CD4-positive, CD25-positive, alpha-beta regulatory T cell (primary cell): Measurements from ENCODE around the gene TRPV5. TPM values are rescaled to one million over a fixed set of nuclear protein-coding genes. Genes with fewer than 3 reads are reported as not detected.

Experiments
- ATAC-seq, 2 donors: fragments of 150-1000 bp; cut with Tn5 transposase; one replicate each; pipeline ENCODE4 v1.10.0; 2021; ENCODE audit warnings: low read depth in 2 of 2, moderate number of reproducible peaks in 2 of 2, moderate library complexity in 1 of 2
- DNase-seq, 3 donors: peaks; one replicate each; pipeline versions ENCODE4 v3.0.0 to v3.0.0-alpha.2; 2012 to 2022; ENCODE audit warnings: mixed read lengths in 1 of 3
- H3K27ac ChIP-seq: one replicate; pipeline ENCODE4 v1.7.0; 2013; ENCODE audit warnings: mild to moderate bottlenecking, low read length; ENCODE audit not compliant: insufficient read depth, poor library complexity, severe bottlenecking
- H3K27me3 ChIP-seq: one replicate; pipeline ENCODE4 v1.7.0; 2013; ENCODE audit warnings: low read length; ENCODE audit not compliant: control insufficient read depth, insufficient read depth
- H3K36me3 ChIP-seq: one replicate; pipeline ENCODE4 v1.7.0; 2013; ENCODE audit warnings: mild to moderate bottlenecking, low read length, moderate library complexity; ENCODE audit not compliant: control insufficient read depth, insufficient read depth
- H3K4me1 ChIP-seq: 2 replicates; pipeline ENCODE4 v1.7.0; 2013; ENCODE audit warnings: mild to moderate bottlenecking, low read length; ENCODE audit not compliant: insufficient read depth, control insufficient read depth, poor library complexity, severe bottlenecking
- H3K4me3 ChIP-seq: one replicate; pipeline ENCODE4 v1.7.0; 2013; ENCODE audit warnings: low read depth, mild to moderate bottlenecking, low read length, moderate library complexity
- H3K9me3 ChIP-seq, 2 experiments: 1 replicate in 1 of 2; 2 replicates in 1 of 2; pipeline ENCODE4 v1.7.0; 2013; ENCODE audit warnings: low read length in 2 of 2, mild to moderate bottlenecking in 1 of 2, moderate library complexity in 1 of 2; ENCODE audit not compliant: control insufficient read depth in 2 of 2
- H3K27ac Mint-ChIP-seq, 3 donors: one replicate each; pipeline ENCODE4 v1.8.0; 2020 to 2022; ENCODE audit warnings: mild to moderate bottlenecking in 3 of 3, mixed read lengths in 3 of 3, moderate library complexity in 2 of 3
- H3K27me3 Mint-ChIP-seq: one replicate; pipeline ENCODE4 v1.8.0; 2022; ENCODE audit warnings: mild to moderate bottlenecking, mixed read lengths
- H3K36me3 Mint-ChIP-seq: one replicate; pipeline ENCODE4 v1.8.0; 2020; ENCODE audit warnings: mixed read lengths
- H3K4me1 Mint-ChIP-seq, 4 donors: one replicate each; pipeline ENCODE4 v1.8.0; 2020 to 2022; ENCODE audit warnings: mixed read lengths in 4 of 4, mild to moderate bottlenecking in 1 of 4
- H3K4me3 Mint-ChIP-seq, 4 donors: one replicate each; pipeline ENCODE4 v1.8.0; 2020 to 2022; ENCODE audit warnings: mild to moderate bottlenecking in 4 of 4, mixed read lengths in 4 of 4, moderate library complexity in 3 of 4
- H3K9me3 Mint-ChIP-seq, 7 donors: one replicate each; pipeline ENCODE4 v1.8.0; 2020 to 2022; ENCODE audit warnings: mixed read lengths in 7 of 7, mild to moderate bottlenecking in 3 of 7, moderate library complexity in 2 of 7
- polyA plus RNA-seq, 4 donors: library from polyadenylated mRNA; unstranded; fragments of 300-500 nt; fragmentation: Illumina TruSeq; gene quantifications; one replicate each; pipeline ENCODE4 v1.2.3, GENCODE V29; 2021
- total RNA-seq: library from RNA; stranded (reverse); gene quantifications from one replicate; pipeline ENCODE4 v1.2.3, GENCODE V29; 2022

Gene TRPV5
- total and polyA plus RNA-seq, 5 donors from 2014 or later = not detected

- Mint-ChIP-seq H3K4me3 (no peak overlapping the region), H3K36me3 (no peaks in the 10 kb centered on the region), H3K27me3 (peaks cover 8% of the 10 kb centered on the region), H3K27ac (no peak overlapping the region), H3K9me3 (peaks cover 0 to 2% (median 0%) of the 10 kb centered on the region in 7 donors), H3K4me1 (peaks cover 0 to 4% (median 2%) of the 10 kb centered on the region in 4 donors)
- Histone ChIP-seq H3K36me3 (no peaks in the 10 kb centered on the region), H3K27me3 (peaks cover 3% of the 10 kb centered on the region), H3K27ac (no peak overlapping the region), H3K4me1 (peaks cover 3% of the 10 kb centered on the region), H3K9me3 (no peaks in the 10 kb centered on the region), H3K4me3 (no peak overlapping the region)
- ATAC-seq = no peak
- DNase-seq = no peak
These were observed 50.4 kb downstream of the TRPV5 start for GRCh38 chr7:142883145-142883544.

- Histone ChIP-seq H3K4me1 (peaks cover 3% of the 10 kb centered on the region), H3K4me3 (no peak overlapping the region), H3K27me3 (peaks cover 3% of the 10 kb centered on the region), H3K36me3 (no peaks in the 10 kb centered on the region), H3K9me3 (no peaks in the 10 kb centered on the region), H3K27ac (no peak overlapping the region)
- DNase-seq (no peak), ATAC-seq (no peak)
- no peak overlapping the region for H3K27ac Mint-ChIP-seq
- peaks cover 0 to 1% (median 0%) of the 10 kb centered on the region in 7 donors for H3K9me3 Mint-ChIP-seq
- no peaks in the 10 kb centered on the region for H3K36me3 Mint-ChIP-seq
- H3K27me3 Mint-ChIP-seq = peaks cover 8% of the 10 kb centered on the region
- H3K4me3 Mint-ChIP-seq = no peak overlapping the region
- peaks cover 0 to 4% (median 2%) of the 10 kb centered on the region in 4 donors for H3K4me1 Mint-ChIP-seq
These were observed 51.2 kb downstream of the TRPV5 start for GRCh38 chr7:142882338-142882678.

GRCh38 chr7:142881586-142882337, 51.8 kb downstream of the TRPV5 start:
- H3K27me3 ChIP-seq = peaks cover 3% of the 10 kb centered on the region
- no peak for ATAC-seq
- no peak overlapping the region for H3K27ac ChIP-seq
- no peak overlapping the region for H3K4me3 ChIP-seq
- H3K36me3 ChIP-seq = no peaks in the 10 kb centered on the region
- H3K4me1 ChIP-seq = peaks cover 3% of the 10 kb centered on the region
- no peaks in the 10 kb centered on the region for H3K9me3 ChIP-seq
- H3K27me3 Mint-ChIP-seq = peaks cover 8% of the 10 kb centered on the region
- no peak for DNase-seq
- H3K36me3 Mint-ChIP-seq = no peaks in the 10 kb centered on the region
- H3K4me3 Mint-ChIP-seq = no peak overlapping the region
- H3K27ac Mint-ChIP-seq = no peak overlapping the region
- peaks cover 0 to 4% (median 2%) of the 10 kb centered on the region in 4 donors for H3K4me1 Mint-ChIP-seq
- H3K9me3 Mint-ChIP-seq = no peaks in the 10 kb centered on the region

GRCh38 chr7:142880876-142881505, 52.6 kb downstream of the TRPV5 start:
- H3K36me3 ChIP-seq = no peaks in the 10 kb centered on the region
- H3K9me3 Mint-ChIP-seq = no peaks in the 10 kb centered on the region
- peak; percentile 56 to 63 for ATAC-seq
- no peak overlapping the region for H3K4me3 ChIP-seq
- no peaks in the 10 kb centered on the region for H3K9me3 ChIP-seq
- H3K27me3 ChIP-seq = peaks cover 3% of the 10 kb centered on the region
- no peaks in the 10 kb centered on the region for H3K36me3 Mint-ChIP-seq
- H3K4me1 Mint-ChIP-seq = peaks cover 0 to 4% (median 2%) of the 10 kb centered on the region in 4 donors
- no peak overlapping the region for H3K27ac ChIP-seq
- H3K4me3 Mint-ChIP-seq = no peak overlapping the region
- H3K27me3 Mint-ChIP-seq = peaks cover 8% of the 10 kb centered on the region
- no peak overlapping the region for H3K27ac Mint-ChIP-seq
- peaks cover 3% of the 10 kb centered on the region for H3K4me1 ChIP-seq
- DNase-seq = peak; percentile 30 to 63 (median 57)

- peaks cover 3% of the 10 kb centered on the region for H3K27me3 ChIP-seq
- H3K9me3 ChIP-seq = no peaks in the 10 kb centered on the region
- no peak overlapping the region for H3K27ac ChIP-seq
- H3K4me1 ChIP-seq = peaks cover 3% of the 10 kb centered on the region
- peaks cover 12% of the 10 kb centered on the region for H3K27me3 Mint-ChIP-seq
- H3K4me1 Mint-ChIP-seq = peaks cover 0 to 4% (median 2%) of the 10 kb centered on the region in 4 donors
- H3K27ac Mint-ChIP-seq = no peak overlapping the region
- no peak overlapping the region for H3K4me3 Mint-ChIP-seq
- DNase-seq = no peak
- H3K36me3 Mint-ChIP-seq = no peaks in the 10 kb centered on the region
- peaks cover 0 to 2% (median 0%) of the 10 kb centered on the region in 7 donors for H3K9me3 Mint-ChIP-seq
- H3K36me3 ChIP-seq = no peaks in the 10 kb centered on the region
- no peak overlapping the region for H3K4me3 ChIP-seq
- ATAC-seq = no peak
These were observed 54.5 kb downstream of the TRPV5 start for GRCh38 chr7:142879060-142879459.

- peaks cover 0 to 4% (median 2%) of the 10 kb centered on the region in 4 donors for H3K4me1 Mint-ChIP-seq
- H3K9me3 Mint-ChIP-seq = peaks cover 0 to 2% (median 0%) of the 10 kb centered on the region in 7 donors
- H3K27ac ChIP-seq = no peak overlapping the region
- H3K36me3 Mint-ChIP-seq = no peaks in the 10 kb centered on the region
- H3K36me3 ChIP-seq = no peaks in the 10 kb centered on the region
- H3K27me3 ChIP-seq = peaks cover 3% of the 10 kb centered on the region
- H3K4me3 ChIP-seq = no peak overlapping the region
- H3K27ac Mint-ChIP-seq = no peak overlapping the region
- H3K4me1 ChIP-seq = peaks cover 3% of the 10 kb centered on the region
- DNase-seq (no peak), ATAC-seq (no peak)
- H3K27me3 Mint-ChIP-seq = peaks cover 12% of the 10 kb centered on the region
- no peak overlapping the region for H3K4me3 Mint-ChIP-seq
- no peaks in the 10 kb centered on the region for H3K9me3 ChIP-seq
These were observed 55.2 kb downstream of the TRPV5 start for GRCh38 chr7:142878315-142878714.

GRCh38 chr7:142876991-142877910, 56.3 kb downstream of the TRPV5 start:
- Mint-ChIP-seq H3K27ac (peak overlapping the region in 1 of 3 donors; percentile 52), H3K4me3 (no peak overlapping the region), H3K36me3 (no peaks in the 10 kb centered on the region), H3K9me3 (peaks cover 0 to 2% (median 0%) of the 10 kb centered on the region in 7 donors), H3K4me1 (peaks cover 0 to 4% (median 2%) of the 10 kb centered on the region in 4 donors), H3K27me3 (peaks cover 12% of the 10 kb centered on the region)
- ATAC-seq (no peak), DNase-seq (no peak)
- no peaks in the 10 kb centered on the region for H3K36me3 ChIP-seq
- H3K4me1 ChIP-seq = peaks cover 3% of the 10 kb centered on the region
- no peak overlapping the region for H3K27ac ChIP-seq
- no peaks in the 10 kb centered on the region for H3K9me3 ChIP-seq
- peaks cover 3% of the 10 kb centered on the region for H3K27me3 ChIP-seq
- H3K4me3 ChIP-seq = no peak overlapping the region
